OCI-LY1 (cell line): ENCODE results near the gene SULT1E1.

Experiments used
- EZH2 ChIP-seq: fragments of 200-600 bp; sonication (generic), shearing (Covaris generic); IDR thresholded peaks from 2 replicates; pipeline ENCODE4 v1.8.0; 2017; ENCODE audit warnings: borderline replicate concordance, mixed run types, mild to moderate bottlenecking, antibody characterized with exemption, low read length, moderate library complexity, mixed read lengths
- TF ChIP-seq, protein P1 (sequence below): fragments of 200-600 bp; sonication (generic), shearing (Covaris generic); IDR thresholded peaks from 2 replicates; pipeline ENCODE4 v1.5.1; 2017; ENCODE audit warnings: mild to moderate bottlenecking, antibody characterized with exemption, low read length, moderate library complexity, mixed read lengths

DNA sequence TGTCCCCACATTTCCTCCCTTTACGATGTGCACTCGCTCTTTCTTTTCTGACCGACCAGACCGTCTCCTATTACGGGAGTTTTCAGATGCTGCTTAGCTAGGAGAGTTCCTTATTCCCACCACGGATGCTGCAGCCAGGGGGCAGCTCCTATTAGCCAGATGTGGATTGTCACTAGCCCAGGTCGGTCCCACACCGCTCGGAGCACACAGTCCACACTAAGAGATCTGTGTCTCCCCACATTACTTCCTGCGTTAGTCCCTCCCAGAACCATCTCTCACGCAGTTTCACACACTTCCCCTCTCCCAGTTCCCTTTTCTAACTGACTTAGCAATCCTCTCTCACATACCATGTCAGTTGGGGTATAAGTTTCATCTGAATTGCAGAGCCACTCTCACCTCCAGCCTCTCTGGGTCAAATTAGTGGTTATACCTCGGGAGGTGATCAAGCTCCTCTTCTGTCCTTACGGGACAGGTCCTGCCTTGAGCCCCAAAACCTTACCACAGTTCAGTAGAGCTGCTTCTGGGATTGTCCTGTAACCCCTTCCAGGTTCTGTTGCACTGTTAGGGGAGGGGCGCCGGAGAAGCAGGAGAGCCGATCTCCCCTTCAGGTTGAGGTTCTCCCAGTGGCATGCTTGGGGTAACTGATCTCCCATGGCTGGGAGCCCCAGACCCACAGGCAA, 28.2 kb downstream of the SULT1E1 start:
- TF ChIP-seq, protein P1, sequence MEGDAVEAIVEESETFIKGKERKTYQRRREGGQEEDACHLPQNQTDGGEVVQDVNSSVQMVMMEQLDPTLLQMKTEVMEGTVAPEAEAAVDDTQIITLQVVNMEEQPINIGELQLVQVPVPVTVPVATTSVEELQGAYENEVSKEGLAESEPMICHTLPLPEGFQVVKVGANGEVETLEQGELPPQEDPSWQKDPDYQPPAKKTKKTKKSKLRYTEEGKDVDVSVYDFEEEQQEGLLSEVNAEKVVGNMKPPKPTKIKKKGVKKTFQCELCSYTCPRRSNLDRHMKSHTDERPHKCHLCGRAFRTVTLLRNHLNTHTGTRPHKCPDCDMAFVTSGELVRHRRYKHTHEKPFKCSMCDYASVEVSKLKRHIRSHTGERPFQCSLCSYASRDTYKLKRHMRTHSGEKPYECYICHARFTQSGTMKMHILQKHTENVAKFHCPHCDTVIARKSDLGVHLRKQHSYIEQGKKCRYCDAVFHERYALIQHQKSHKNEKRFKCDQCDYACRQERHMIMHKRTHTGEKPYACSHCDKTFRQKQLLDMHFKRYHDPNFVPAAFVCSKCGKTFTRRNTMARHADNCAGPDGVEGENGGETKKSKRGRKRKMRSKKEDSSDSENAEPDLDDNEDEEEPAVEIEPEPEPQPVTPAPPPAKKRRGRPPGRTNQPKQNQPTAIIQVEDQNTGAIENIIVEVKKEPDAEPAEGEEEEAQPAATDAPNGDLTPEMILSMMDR: no peak
- no peak for TF ChIP-seq EZH2
